IMR-90 (cell line): Measurements from ENCODE around the gene BIRC5. TPM values are rescaled to one million over a fixed set of nuclear protein-coding genes. Genes with fewer than 3 reads are reported as not detected.
A peak's percentile ranks its signal among the peaks of the same experiment; 100 is the strongest.

Experiments
- ATAC-seq: fragments of 200-7000 bp; cut with Tn5 transposase; 2 replicates; pipeline ENCODE4 v1.9.1; 2020; ENCODE audit warnings: low read depth, mild to moderate bottlenecking, moderate library complexity
- BruUV-seq: library from RNA; stranded (reverse); fragments of 400-500 nt; replicated peaks from 2 replicates; lab custom pipeline; 2021; lab: Mats Ljungman, UMichigan
- CTCF ChIA-PET: fragments of 300-600 bp; formaldehyde crosslinking; extraction: SDS; loops from one replicate; lab custom pipeline; 2021; ENCODE audit warnings: antibody characterized with exemption; lab: Yijun Ruan, JAX
- POLR2A ChIA-PET: fragments of 300-600 bp; sonication (Branson Sonifier 250); formaldehyde crosslinking; loops from one replicate; lab custom pipeline; 2022; ENCODE audit warnings: antibody characterized with exemption; ENCODE audit not compliant: unreplicated experiment; lab: Charles Lee
- DNase-seq: peaks from one replicate; pipeline ENCODE4 v3.0.0; 2013
- H2AFZ ChIP-seq: replicated peaks from 2 replicates; pipeline ENCODE3; 2013; ENCODE audit warnings: low read length, mild to moderate bottlenecking; ENCODE audit not compliant: poor library complexity
- H2AK5ac ChIP-seq: 2 replicates; pipeline ENCODE4 v1.6.1; 2013; ENCODE audit warnings: low read depth, low read length, inconsistent platforms
- H2AK9ac ChIP-seq: replicated peaks from 2 replicates; pipeline ENCODE3; 2013; ENCODE audit warnings: mild to moderate bottlenecking, low read depth, low read length, moderate library complexity; ENCODE audit not compliant: poor library complexity
- H2BK120ac ChIP-seq: 2 replicates; pipeline ENCODE4 v1.6.1; 2013; ENCODE audit warnings: low read depth, low read length, inconsistent platforms
- H2BK15ac ChIP-seq: 3 replicates; pipeline ENCODE4 v1.6.1; 2013; ENCODE audit warnings: low read depth, low read length, inconsistent platforms
- H2BK20ac ChIP-seq: 2 replicates; pipeline ENCODE4 v1.6.1; 2013; ENCODE audit warnings: low read depth, mild to moderate bottlenecking, inconsistent platforms, low read length, moderate library complexity
- H2BK5ac ChIP-seq: 2 replicates; pipeline ENCODE4 v1.6.1; 2013; ENCODE audit warnings: mild to moderate bottlenecking, low read depth, low read length, inconsistent platforms; ENCODE audit not compliant: poor library complexity, severe bottlenecking
- H3K14ac ChIP-seq: replicated peaks from 2 replicates; pipeline ENCODE4 v1.6.1; 2013; ENCODE audit warnings: low read depth, low read length, inconsistent platforms
- H3K18ac ChIP-seq: 2 replicates; pipeline ENCODE4 v1.6.1; 2013; ENCODE audit warnings: low read depth, low read length, control low read depth
- H3K23ac ChIP-seq: 2 replicates; pipeline ENCODE4 v1.6.1; 2013; ENCODE audit warnings: low read depth, low read length, inconsistent platforms
- H3K27ac ChIP-seq: 2 replicates; pipeline ENCODE4 v1.5.1; 2013; ENCODE audit warnings: mild to moderate bottlenecking, control low read depth, low read length; ENCODE audit not compliant: insufficient read depth
- H3K27me3 ChIP-seq: 2 replicates; pipeline ENCODE4 v1.6.1; 2013; ENCODE audit warnings: low read length; ENCODE audit not compliant: control insufficient read depth, insufficient read depth
- H3K36me3 ChIP-seq: 2 replicates; pipeline ENCODE4 v1.6.1; 2013; ENCODE audit warnings: low read length, mixed read lengths; ENCODE audit not compliant: control insufficient read depth, insufficient read depth
- H3K4ac ChIP-seq: 2 replicates; pipeline ENCODE4 v1.6.1; 2013; ENCODE audit warnings: low read depth, low read length, inconsistent platforms
- H3K4me1 ChIP-seq: 2 replicates; pipeline ENCODE4 v1.6.1; 2013; ENCODE audit warnings: low read length, mixed read lengths; ENCODE audit not compliant: control insufficient read depth, insufficient read depth
- H3K4me2 ChIP-seq: 2 replicates; pipeline ENCODE4 v1.6.1; 2013; ENCODE audit warnings: low read depth, mild to moderate bottlenecking, control low read depth, low read length, moderate library complexity
- H3K4me3 ChIP-seq: 2 replicates; pipeline ENCODE4 v1.5.1; 2013; ENCODE audit warnings: low read depth, mild to moderate bottlenecking, control low read depth, low read length, moderate library complexity; ENCODE audit not compliant: insufficient read depth
- H3K56ac ChIP-seq: 2 replicates; pipeline ENCODE4 v1.6.1; 2013; ENCODE audit warnings: low read length, inconsistent platforms; ENCODE audit not compliant: insufficient read depth; ENCODE audit errors: extremely low read depth
- H3K79me1 ChIP-seq, 2 experiments: 2 replicates each; pipeline ENCODE4 v1.6.1; 2013; ENCODE audit warnings: low read length in 2 of 2, inconsistent platforms in 1 of 2, low read depth in 1 of 2
- H3K9ac ChIP-seq: 2 replicates; pipeline ENCODE4 v1.6.1; 2013; ENCODE audit warnings: low read depth, low read length, control low read depth
- H3K9me1 ChIP-seq: 2 replicates; pipeline ENCODE4 v1.6.1; 2013; ENCODE audit warnings: low read length, inconsistent platforms; ENCODE audit not compliant: insufficient read depth
- H3K9me3 ChIP-seq: 2 replicates; pipeline ENCODE4 v1.6.1; 2013; ENCODE audit warnings: low read length; ENCODE audit not compliant: control insufficient read depth, insufficient read depth
- H4K20me1 ChIP-seq: 2 replicates; pipeline ENCODE4 v1.6.1; 2013; ENCODE audit warnings: low read length, inconsistent platforms; ENCODE audit not compliant: insufficient read depth
- H4K5ac ChIP-seq: 2 replicates; pipeline ENCODE4 v1.6.1; 2013; ENCODE audit warnings: mild to moderate bottlenecking, low read depth, low read length, control low read depth
- H4K8ac ChIP-seq, 2 experiments: 2 replicates each; pipeline ENCODE4 v1.6.1; 2013; ENCODE audit warnings: low read depth in 2 of 2, low read length in 2 of 2, control low read depth in 1 of 2, inconsistent platforms in 1 of 2
- H4K91ac ChIP-seq: 2 replicates; pipeline ENCODE4 v1.6.1; 2013; ENCODE audit warnings: low read depth, low read length, inconsistent platforms; ENCODE audit not compliant: insufficient read depth
- BHLHE40 ChIP-seq: fragments of 150-350 bp; IDR thresholded peaks from 2 replicates; pipeline ENCODE4 v1.6.1; 2016; ENCODE audit warnings: mild to moderate bottlenecking, low read depth, low read length
- CHD1 ChIP-seq: IDR thresholded peaks from 2 replicates; pipeline ENCODE4 v1.6.1; 2012; ENCODE audit warnings: low read depth, low read length, improper control_type of control experiment
- CTCF ChIP-seq: conservative IDR thresholded peaks from 2 replicates; pipeline ENCODE4 v1.5.1; 2012; ENCODE audit warnings: mild to moderate bottlenecking, low read depth, low read length, improper control_type of control experiment
- ELK1 ChIP-seq: fragments of 150-350 bp; IDR thresholded peaks from 2 replicates; pipeline ENCODE4 v1.6.1; 2016; ENCODE audit warnings: low read depth, mild to moderate bottlenecking, low read length, moderate library complexity, borderline replicate concordance
- FOS ChIP-seq: fragments of 150-350 bp; IDR thresholded peaks from 2 replicates; pipeline ENCODE4 v1.6.1; 2016; ENCODE audit warnings: low read depth, low read length
- MAFK ChIP-seq: IDR thresholded peaks from 2 replicates; pipeline ENCODE4 v1.6.1; 2012; ENCODE audit warnings: low read depth, low read length, improper control_type of control experiment
- MAZ ChIP-seq: IDR thresholded peaks from 2 replicates; pipeline ENCODE4 v1.6.1; 2012; ENCODE audit warnings: low read depth, mild to moderate bottlenecking, low read length, improper control_type of control experiment, moderate library complexity, borderline replicate concordance
- MXI1 ChIP-seq: IDR thresholded peaks from 2 replicates; pipeline ENCODE4 v1.6.1; 2012; ENCODE audit warnings: low read depth, mild to moderate bottlenecking, low read length, moderate library complexity, borderline replicate concordance
- NFE2L2 ChIP-seq: fragments of 150-350 bp; IDR thresholded peaks from 2 replicates; pipeline ENCODE4 v1.6.1; 2016; ENCODE audit warnings: low read depth, mild to moderate bottlenecking, low read length
- POLR2A ChIP-seq: IDR thresholded peaks from 2 replicates; pipeline ENCODE4 v1.6.1; 2012; ENCODE audit warnings: mild to moderate bottlenecking, low read depth, low read length
- RAD21 ChIP-seq: IDR thresholded peaks from 2 replicates; pipeline ENCODE4 v1.6.1; 2012; ENCODE audit warnings: low read length, improper control_type of control experiment
- RCOR1 ChIP-seq: IDR thresholded peaks from 2 replicates; pipeline ENCODE4 v1.6.1; 2012; ENCODE audit warnings: mild to moderate bottlenecking, low read length, improper control_type of control experiment; ENCODE audit not compliant: insufficient replicate concordance
- RFX5 ChIP-seq: IDR thresholded peaks from 2 replicates; pipeline ENCODE4 v1.8.0; 2012; ENCODE audit warnings: low read depth, mild to moderate bottlenecking, low read length, moderate library complexity
- SMC3 ChIP-seq: fragments of 150-350 bp; IDR thresholded peaks from 2 replicates; pipeline ENCODE4 v1.6.1; 2016; ENCODE audit warnings: low read depth, mild to moderate bottlenecking, antibody characterized with exemption, low read length, moderate library complexity
- USF2 ChIP-seq: fragments of 150-350 bp; IDR thresholded peaks from 2 replicates; pipeline ENCODE4 v1.6.1; 2017; ENCODE audit warnings: mild to moderate bottlenecking, antibody characterized with exemption, low read length, low read depth
- WGBS, 2 experiments: methylation state at CpG; one replicate each; pipeline versions ENCODE4 v1.1.5 to v1.1.7; 2013; ENCODE audit warnings: missing lambda C conversion rate in 2 of 2; ENCODE audit not compliant: insufficient read length in 1 of 2; ENCODE audit errors: extremely low coverage in 2 of 2; 5-methylcytosine and 5-hydroxymethylcytosine counted together
- dilution Hi-C: fragments of 300-500 bp; cut with HindIII; formaldehyde crosslinking; loops from one replicate; pipeline ENCODE4 v1.14.3; 2018; ENCODE audit warnings: low sequenced_read_pairs; ENCODE audit not compliant: unreplicated experiment
- in situ Hi-C: fragments of 300-500 bp; cut with MboI; formaldehyde crosslinking; loops from 3 replicates; pipeline ENCODE4 v1.14.3; 2019; ENCODE audit warnings: low sequenced_read_pairs, inconsistent platforms, mixed read lengths
- intact Hi-C: fragments of 100-400 bp; cut with micrococcal nuclease; formaldehyde crosslinking; loops from 2 replicates; pipeline ENCODE4 v1.10.0; 2022
- polyA plus RNA-seq, 3 experiments: library from polyadenylated mRNA; depleted of rRNA; stranded (reverse); fragments of >200 nt; gene quantifications; 2 replicates each; pipeline ENCODE4 v1.2.3, GENCODE V29; 2012; ENCODE audit warnings: low replicate concordance in 1 of 3
- total RNA-seq: library from RNA; depleted of rRNA; stranded (reverse); fragments of >200 nt; gene quantifications from 2 replicates; pipeline ENCODE4 v1.2.3, GENCODE V29; 2012

Gene BIRC5
- total and polyA plus RNA-seq, 2 of the 4 experiments (the other 2 are of a cell fraction): 16.6 to 52.7 TPM

- ChIA-PET CTCF (no interaction called here), POLR2A (no interaction called here)
- Histone ChIP-seq H4K5ac (no peak overlapping the region), H3K36me3 (peaks cover 3% of the 10 kb centered on the region; the same call in 1 of the 2 replicates), H2BK15ac (no peak overlapping the region), H4K8ac (no peak overlapping the region), H3K4me1 (no peaks in the 10 kb centered on the region), H3K4ac (no peak overlapping the region), H2AK9ac (peak overlapping the region; percentile 63), H4K20me1 (no peaks in the 10 kb centered on the region; the same call in 1 of the 2 replicates), H3K9ac (no peak overlapping the region), H3K9me1 (no peaks in the 10 kb centered on the region), H3K9me3 (no peaks in the 10 kb centered on the region), H2BK20ac (no peak overlapping the region), H3K4me3 (no peak overlapping the region), H2BK120ac (no peak overlapping the region), H3K14ac (no peak overlapping the region; the same call in 1 of the 2 replicates), H3K27ac (no peak overlapping the region), H2AK5ac (no peak overlapping the region), H3K27me3 (no peaks in the 10 kb centered on the region), H4K91ac (no peak overlapping the region), H2BK5ac (no peak overlapping the region), H3K79me1 (peaks cover 0 to 8% of the 10 kb centered on the region in 2 experiments; a peak in 3 of 4 replicates), H3K23ac (no peak overlapping the region), H2AFZ (no peak overlapping the region), H3K4me2 (no peak overlapping the region), H3K18ac (no peak overlapping the region), H3K56ac (no peak overlapping the region)
- ATAC-seq (no peak), DNase-seq (no peak)
- intact Hi-C loops: no loop called here
- 82% methylated on average over 11 of the region's 27 CpGs; no CpG with 5 or more reads in 1 of the 2 experiments for WGBS, 2 experiments
- in situ Hi-C loops: no loop called here
- no TSS peak for BruUV-seq
- dilution Hi-C loops: no loop called here
- TF ChIP-seq MAZ (no peak), RCOR1 (no peak), MAFK (no peak), POLR2A (no peak), SMC3 (no peak), BHLHE40 (no peak), CHD1 (no peak), MXI1 (no peak), ELK1 (no peak), FOS (no peak), USF2 (no peak), RFX5 (no peak), NFE2L2 (no peak), CTCF (no peak), RAD21 (no peak)
Observed at GRCh38 chr17:78224231-78225087, 10.4 kb downstream of the BIRC5 start.
